A172 (cell line): ENCODE data around the gene AGAP1. TPM values are rescaled to one million over a fixed set of nuclear protein-coding genes. Genes with fewer than 3 reads are reported as not detected.

Source experiments
- DNase-seq: peaks from one replicate; pipeline ENCODE4 v3.0.0-alpha.2; 2015; ENCODE audit warnings: low spot score
- total RNA-seq: library from RNA; depleted of rRNA; stranded (reverse); fragments of >200 nt; shearing (Covaris generic); gene quantifications from 2 replicates; pipeline ENCODE4 v1.2.3, GENCODE V29; 2014

The AGAP1 gene
- total RNA-seq, 1 experiment from 2014 or later: 13.9 TPM

DNA sequence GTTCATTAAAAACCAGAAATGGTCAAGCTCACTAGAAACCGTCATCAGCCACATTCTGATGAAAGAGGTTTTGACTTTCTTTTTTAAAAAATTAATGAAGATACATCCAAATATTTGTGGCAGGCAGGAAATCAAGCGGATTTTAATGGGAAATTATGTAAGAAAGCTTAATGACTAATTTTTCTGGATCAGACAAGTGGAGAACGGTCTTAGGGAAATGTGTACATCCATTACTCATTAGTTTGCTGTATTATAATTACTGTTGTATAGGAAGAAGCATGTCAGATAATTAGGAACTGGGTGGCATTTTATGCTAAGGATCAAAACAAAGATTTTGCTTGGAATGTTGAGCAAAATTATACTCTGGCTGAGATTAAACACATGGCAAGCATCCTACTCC, 39.4 kb downstream of the AGAP1 start:
- DNase-seq: no peak

DNA sequence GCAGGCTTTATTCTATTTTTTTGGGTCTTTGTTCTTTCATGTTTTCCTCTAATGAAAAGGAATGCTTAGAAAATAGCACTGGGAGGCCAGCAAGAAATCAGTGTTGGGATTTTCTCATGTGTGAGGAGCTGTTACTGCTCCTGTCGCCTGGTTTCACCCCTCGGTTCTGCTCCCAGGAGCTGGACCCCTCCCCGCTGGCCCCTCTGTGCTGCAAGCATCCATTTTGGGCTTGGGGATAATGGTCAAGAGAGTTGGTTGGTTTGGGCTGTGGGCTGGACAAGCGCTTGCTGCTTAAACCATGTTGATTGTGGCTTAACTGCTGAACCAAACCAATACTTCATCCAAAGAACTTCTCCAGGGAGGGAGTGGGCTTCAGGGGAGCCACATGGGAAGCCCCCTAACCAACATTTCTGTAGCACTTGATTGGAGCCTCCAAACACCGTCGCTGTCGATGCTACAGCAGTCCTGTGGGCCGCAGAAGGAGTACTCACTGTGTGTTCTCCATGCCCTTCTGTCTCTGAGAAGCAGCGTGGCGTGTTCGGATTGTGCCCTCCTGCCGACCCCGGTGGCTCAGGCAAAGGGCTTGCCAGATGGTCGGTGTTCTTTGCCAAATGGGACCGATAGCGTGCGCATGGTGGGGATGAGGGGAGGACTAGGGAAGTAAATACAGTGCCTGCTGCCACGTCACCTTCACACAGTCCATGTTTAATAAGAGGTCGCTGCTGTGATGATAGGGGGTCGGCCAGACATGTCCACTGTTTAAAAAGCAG, 40.0 kb downstream of the AGAP1 start:
- no peak for DNase-seq

DNA sequence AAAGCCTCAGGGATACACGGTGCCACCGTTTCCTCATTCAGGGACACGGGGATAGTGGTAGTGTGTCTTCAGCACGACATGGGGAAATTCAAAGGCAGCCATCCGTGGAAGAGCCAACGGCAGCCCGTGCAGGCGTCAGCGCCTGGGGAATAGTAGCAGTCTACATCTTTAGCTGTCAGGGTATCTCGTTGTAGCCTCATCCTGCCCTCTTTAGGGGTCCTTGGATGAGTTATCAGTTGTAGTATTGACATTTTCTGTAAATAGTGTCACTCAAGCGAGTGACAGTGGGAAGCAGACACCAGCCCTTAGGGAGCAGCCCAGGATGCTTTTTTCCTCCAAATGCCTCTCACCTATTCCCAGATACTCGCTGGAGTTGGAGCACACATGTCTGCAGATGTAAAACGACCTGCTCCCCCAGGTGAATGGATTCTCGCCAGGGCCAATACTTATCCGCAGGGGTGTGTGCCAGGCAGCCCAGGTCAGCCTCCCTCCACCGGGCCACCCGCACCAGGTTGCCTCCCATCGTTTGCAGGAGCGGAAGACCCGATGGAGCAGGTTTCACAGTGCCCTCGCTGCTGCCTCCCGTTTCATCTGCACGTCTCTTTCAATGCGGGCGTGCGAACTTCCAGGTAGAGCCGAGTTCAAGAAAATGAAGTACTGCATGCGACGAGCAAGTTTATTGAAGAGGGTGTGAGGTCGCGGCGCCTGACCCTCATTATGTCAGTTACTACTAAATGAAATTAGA, 41.0 kb downstream of the AGAP1 start:
- DNase-seq: no peak

DNA sequence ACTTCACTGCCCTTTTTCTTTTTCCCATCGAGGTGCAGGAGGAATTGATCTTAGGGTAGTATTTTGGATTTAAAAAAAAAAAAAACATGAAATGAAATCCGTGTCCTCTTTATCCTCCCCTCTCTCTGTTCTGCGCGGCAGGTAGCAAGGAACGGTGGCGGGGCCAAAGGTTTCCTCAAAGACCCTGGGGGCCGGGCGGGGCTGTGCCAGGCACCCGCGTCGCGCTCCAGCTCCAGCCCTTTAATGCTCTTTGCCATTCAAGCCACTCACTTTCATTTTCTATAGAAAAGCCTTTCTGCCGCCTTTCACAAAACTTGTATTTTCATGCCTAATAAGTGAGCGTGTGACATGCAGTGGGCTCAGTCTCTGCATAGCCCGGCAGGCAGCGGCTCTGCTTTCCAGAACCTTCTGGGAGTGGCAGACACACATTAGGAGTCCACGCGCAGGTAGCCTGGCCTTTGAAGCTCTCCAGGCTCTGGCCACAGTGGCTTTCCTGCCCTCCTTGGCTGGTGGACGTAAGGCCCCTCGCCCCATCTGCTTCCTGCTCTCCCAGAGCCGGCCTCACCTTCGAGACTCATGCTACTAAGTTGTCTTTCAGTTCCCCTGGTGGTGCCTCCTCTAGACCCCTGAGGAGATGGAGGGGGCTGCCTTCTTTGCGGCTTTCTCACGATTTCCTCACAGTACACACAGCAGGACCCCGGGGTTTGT, 41.7 kb downstream of the AGAP1 start:
- no peak for DNase-seq

DNA sequence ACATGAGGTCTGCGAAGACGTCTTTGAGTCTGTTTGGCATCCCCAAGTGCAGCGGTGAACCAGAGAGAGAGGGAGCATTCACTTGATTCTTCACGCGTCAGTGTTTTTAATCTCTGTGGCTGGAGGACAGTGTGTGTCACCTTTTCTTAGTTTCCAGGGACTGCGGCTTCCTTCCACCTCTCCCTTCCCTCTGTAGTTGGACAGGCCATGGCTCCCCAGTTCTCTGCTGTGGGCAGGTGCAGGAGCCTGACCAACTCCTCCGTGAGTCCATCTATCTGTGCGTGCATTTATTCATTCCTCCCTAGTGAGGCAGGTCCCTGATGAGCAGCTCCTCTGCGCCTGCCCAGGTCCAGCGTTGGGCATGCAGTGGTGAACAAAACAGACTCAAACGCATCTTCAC, 42.9 kb downstream of the AGAP1 start:
- no peak for DNase-seq

DNA sequence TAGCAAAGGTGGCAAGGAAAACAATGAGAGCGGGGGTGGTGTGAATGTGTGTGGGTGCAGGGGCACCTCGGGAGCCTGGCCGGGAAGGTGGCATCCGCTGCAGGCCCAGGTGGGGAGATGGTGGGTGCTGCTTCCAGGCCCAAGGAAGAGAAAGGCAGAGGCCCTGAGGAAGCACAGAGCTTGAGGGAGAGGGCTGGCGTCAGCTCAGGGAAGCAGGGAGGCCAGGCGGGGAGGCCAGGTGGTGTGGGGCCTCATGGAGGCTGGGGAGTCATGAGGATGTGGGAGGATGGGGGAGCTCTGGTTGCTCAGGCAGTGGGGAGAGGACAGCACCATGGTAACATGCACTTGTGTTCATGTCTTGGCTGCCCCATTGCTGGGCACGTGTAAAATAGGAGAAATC, 43.3 kb downstream of the AGAP1 start:
- DNase-seq: no peak

DNA sequence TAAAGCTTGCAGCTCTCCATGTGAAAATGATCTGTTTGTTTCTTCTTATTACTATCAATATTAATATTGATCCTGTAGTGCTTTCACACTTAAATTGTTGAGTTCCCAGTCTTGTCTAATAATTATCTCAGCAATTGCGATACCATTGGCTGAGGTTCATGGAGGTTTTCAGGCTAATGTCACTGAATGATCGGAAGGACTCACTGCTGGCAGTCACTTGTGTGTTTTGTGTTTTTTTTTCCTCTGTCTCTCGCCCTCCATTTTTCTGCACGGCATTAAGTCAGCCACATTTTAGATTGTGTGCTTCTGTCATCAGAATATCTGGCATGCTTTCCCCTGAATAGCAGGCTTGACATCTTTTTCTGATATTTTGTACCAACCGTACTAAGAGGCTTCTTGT, 43.7 kb downstream of the AGAP1 start:
- no peak for DNase-seq

DNA sequence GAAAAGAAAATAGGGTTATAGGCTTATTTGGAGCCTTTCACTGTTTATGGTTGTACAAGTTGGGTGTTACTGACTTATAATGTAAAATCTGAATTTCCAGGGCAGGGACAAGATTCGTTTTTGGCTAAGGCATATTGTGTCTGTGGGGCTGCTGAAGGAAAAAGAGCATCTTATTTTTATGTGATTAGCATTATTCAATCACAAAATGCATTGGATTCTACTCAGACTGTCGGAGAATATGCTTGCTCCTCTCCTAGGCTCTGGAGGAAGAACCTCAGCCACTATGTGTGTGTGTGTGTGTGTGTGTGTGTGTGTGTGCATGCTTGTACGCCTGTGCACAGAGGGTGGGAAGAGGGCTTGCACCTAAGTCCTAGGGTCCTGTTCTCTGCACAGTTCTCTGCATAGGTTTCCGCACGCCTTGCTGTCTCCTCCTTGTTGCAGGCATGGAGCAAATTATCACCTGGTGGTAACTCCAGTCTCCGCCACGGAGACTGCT, 44.3 kb downstream of the AGAP1 start:
- DNase-seq: no peak

DNA sequence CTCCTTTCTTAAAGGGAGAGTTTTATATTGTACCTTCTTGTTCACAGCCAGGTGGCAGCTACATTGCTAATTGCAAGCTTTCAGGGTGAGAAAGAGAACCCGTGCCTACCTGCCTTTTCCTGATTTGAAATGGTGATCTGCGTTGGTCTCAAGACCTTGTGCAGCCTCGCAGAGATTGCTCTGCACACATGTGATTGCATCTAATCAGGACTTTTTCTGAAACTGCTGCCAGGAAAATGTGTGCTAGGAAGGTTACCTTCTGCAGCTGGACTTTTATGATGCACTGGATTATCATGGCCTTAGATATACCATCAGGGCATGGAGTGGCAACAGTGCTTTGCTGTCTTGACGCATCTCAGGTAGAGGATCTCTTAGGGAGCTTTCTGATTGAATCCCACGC, 45.1 kb downstream of the AGAP1 start:
- DNase-seq: no peak

DNA sequence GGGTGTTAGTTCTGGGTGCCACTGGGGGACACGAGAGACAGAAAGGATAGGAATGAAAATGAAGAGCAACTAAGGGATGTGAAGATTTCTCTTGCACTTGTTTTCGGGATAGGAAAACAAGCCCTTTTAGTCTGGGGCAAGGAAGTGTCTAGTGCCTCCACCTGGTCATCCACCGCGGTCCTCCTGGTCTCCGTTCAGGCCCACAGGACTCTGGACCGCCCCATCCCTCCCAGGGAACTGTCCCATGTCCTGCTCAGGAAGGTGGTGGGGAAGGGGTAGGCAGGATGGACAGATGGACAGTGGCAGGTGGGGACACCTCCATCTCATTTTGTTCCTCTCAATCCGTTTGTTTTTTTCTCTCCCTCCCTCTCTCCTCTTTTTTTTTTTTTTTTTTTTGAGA, 45.9 kb downstream of the AGAP1 start:
- no peak for DNase-seq

DNA sequence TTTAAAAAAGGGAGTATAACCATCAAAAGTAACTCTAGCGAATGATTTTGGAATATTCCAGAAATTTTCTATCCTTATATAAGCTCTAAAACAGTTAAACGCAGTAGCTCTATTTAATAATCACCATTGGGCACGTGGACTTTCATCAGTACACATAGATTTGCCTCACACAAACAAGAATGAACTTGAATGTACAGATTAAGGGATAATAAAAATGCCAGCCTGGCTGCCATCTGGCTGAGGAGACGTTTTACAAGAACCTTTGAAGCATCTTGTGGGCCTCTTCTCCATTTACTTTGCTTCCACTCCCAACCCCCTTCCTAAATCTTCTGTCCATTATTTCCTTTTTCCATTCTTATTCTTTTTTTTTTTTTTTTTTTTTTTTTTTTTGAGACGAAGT, 47.2 kb downstream of the AGAP1 start:
- DNase-seq: no peak

DNA sequence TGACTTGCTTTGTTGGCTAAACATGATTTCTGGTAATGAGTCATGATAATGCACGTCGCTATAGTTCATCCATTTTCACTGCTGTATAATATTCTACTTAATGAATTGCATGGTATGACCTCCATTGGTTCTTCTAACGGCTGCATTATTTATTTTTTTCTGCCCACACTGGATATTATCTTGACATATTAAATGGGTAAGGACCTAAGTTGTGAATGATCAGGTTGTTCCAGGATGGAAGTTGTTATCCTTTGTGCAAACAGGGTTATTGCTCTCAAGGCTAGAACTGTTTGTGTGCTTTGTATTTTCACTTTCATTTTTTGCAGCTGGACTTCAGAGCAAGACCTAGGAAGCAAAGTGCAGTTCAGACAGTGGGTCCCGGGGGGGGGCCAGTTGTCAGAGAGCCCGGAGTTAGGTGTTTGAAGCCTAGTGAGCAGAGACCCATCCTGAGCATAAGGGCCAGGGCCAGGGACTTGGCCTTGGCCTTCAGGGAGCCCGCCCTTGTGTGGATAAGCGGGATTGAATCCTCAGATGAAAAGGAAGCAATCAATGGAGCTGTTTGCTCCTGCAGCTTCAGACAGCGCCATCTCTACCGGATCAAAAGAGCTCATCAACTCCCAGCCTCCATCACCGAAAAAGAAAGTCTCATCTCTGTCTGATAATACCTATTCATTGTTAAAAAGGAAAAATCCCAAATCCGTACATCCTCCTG, 48.2 kb downstream of the AGAP1 start:
- no peak for DNase-seq

DNA sequence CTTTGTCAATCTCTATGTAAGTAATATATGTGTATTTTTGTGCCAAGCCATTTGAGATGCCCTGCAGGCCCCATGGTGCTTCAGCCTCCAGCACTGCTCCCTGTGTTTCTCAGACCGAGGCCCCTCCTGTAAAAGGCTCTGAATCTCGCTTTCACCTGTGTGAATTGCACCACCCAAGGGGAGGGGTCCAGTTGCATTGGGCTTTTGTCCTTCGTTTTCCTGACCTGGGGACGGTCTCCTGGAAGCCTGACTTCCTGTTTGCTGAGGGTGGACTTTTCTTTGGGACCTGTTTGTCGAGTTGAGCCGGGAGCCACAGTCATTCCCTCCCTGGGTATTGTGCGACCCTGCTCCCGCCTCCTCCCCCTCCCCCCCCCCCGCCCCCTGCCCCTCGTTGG, 48.9 kb downstream of the AGAP1 start:
- no peak for DNase-seq

DNA sequence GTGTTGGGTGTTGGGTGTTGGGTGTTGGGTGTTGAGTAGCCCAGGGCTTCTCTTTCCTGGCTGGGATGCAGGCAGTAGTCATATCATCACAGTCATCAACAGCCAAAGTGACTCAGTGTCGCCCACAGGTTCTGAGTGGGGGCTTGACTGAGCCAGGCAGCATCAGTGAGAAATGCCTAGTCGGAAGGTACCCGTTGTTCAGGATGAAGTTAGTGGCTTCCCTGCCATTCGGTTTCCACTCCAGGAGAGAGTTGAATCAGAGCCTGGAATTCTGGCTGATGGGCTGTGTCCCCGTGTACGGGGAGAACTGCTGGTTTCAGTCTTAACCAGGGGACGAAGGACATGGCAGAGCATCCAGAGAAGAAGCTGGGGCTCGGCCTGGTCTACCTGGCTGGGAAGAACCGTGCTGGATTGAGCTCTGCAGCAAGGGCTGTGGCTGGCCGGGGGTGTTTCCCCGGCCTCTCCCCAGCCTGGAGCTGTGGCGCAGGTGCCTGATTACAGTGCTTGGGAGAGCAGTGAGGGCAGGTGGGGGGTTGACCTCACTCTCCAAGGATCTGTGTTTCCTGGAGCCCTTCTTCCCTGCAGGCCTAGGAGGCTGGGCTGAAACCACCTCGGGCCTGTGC, 49.4 kb downstream of the AGAP1 start:
- no peak for DNase-seq

DNA sequence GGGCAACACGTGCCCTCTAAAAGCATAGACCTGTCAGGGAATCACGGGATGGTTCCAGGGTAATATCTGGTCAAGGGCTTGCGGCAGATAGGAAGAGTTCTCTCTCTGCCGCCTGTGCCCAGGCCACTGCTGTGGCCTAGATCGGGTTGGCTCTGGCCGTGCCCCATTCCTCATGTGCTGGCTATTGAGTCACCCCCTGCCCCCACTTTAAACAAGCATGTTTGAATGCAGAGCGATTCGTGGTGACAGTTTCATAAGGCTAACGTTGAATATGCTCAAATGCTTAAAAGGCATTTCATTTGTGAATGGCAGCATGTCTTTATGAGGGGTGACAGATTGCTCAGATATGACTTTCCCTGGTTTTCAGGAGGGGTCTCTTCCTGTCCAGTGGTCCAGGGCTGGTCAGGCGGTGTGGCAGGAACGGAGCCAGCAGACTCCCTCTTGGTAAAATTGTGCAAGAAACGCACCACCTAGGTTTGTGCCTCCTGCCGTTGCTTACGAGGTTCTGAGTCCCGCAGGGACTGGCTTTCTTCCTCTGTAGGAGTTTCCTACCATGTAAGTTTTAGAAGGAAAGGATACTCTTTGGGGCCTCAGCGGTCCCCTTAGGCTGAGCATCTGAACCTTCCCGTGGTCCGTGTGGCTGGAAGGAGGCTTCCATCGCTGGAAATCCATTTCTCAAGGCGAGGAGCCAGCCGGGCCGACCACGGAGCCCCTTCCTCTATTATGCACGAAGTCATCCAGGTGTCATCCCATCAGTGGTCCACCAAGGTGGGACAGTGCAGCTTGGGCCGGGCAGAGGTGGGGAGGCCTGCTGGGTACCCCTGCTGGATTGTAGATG, 50.2 kb downstream of the AGAP1 start:
- DNase-seq: no peak

DNA sequence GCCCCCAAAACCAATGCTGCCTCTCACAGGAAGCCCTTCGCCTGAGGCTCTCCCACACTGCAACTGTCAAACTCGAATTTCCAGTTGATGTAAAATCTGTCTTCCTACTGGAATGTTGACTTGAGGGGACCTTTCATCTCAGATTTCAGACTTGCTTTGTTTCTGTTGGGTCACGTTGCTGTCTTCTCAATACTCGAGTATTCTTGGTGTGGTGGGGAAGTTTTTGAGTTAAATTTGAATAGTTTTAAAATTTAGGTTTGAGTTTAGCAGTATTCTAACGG, 50.8 kb downstream of the AGAP1 start:
- DNase-seq: no peak

DNA sequence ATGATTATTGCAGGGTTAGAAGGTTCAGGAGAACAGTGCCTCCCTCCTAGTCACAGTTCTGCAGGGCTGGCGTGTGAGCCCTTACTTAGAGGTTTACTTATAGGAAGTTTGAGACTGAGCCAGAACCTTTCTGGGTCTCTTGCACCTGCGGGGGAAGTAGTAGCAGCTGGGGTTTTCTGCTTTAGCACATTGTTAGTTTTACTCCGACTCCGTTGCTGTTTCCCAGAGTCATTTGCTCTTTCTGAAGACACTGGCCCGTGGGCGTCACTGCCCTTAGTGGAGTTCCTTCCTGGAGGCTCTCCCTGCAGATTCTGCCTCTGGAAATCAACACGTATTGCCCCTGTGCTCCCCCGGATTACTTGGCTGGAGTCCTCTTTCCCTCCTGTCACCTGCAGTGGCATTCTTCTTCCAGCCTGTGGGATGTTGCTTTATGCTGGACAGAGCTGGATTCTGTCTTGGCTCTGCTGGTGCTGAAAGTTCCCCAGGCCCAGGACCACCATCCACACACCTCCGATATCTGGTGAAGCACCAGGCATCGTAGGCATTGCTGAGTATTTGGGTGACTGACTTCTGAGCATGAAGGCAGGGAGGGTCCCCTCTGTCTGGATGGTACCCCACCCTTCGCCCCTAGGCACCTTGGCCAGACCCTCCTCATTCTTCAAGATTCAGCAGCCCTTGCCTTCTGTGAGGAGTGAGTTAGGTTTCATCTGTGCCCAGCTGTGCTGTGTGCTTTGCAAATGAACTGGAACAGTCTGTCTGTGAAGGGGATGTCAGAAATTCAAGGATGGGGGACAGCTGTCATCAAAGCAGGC, 51.7 kb downstream of the AGAP1 start:
- DNase-seq: no peak

DNA sequence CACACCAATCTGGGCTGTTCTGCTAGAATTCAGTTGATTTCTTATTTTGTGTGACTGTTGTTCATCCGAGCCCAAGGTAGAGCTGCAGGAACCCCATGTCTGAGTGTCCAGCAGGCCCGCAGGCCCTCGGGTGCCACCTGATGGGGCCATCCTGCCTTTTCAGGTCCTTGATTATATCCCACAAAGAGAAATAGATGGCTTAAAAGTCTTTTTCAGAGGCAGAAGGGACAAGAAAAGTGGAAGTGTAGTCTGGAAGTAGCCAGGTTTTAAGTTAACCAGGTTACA, 52.2 kb downstream of the AGAP1 start:
- no peak for DNase-seq

DNA sequence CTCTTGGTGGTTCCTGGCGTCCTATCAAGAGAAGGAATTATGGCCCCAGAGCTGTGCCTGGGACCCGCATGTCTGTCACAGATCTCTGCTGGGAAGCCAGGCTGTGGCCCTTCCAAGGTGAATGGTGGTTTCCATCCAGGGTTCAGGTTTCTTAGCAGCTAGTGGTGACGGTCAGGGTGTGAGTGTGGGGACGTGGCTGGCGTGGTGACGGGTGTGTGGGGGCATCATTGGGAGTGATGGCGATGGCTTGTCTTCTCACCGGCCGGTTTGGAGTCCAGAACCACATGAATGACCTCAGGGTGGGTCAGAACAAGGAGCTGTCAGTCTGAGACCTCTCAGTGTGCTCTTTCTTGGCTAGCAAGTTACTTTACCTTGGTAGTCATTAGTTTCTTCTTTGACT, 52.6 kb downstream of the AGAP1 start:
- DNase-seq: no peak

DNA sequence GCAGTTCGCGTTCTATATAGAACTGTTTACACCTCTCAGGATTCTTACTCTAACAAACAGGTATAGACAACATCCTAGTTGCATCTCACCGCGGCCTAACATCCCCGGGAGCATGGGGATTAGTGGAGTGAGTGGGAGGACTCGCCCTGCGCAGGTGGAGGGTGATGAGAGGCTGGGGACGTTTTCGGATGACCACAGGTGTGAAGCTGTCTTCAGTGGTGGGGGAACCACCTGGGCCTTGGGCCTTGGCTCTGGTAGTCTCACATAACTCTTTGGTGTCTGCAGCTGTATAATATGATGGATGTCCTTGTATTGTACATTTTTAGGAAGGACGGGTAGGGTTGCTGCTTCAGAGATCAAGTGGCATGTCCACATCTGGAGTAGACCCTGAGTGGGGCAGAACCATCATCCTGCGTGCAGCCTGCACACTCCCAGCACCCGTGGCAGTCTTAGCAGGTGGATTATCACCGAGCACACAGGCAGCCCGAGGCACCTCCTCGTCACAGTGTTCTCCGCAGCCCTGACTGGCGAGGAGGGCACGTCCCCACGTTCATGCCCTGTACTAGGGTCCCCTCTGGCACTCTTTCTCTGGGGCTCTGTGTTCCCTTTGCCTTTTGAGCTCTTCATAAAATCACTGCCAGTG, 56.0 kb downstream of the AGAP1 start:
- no peak for DNase-seq
